HCT116 (cell line): ENCODE measurements around the gene MOB3B. TPM values are rescaled to one million over a fixed set of nuclear protein-coding genes. Genes with fewer than 3 reads are reported as not detected.

Experiments
- ATAC-seq: fragments of 200-7000 bp; cut with Tn5 transposase; 2 replicates; pipeline ENCODE4 v1.9.1; 2020; ENCODE audit warnings: mild to moderate bottlenecking, moderate library complexity
- BruUV-seq: library from RNA; stranded (reverse); fragments of 400-500 nt; replicated peaks from 2 replicates; lab custom pipeline; 2021; lab: Mats Ljungman, UMichigan
- CTCF ChIA-PET: fragments of 300-600 bp; sonication (Branson Sonifier 250); formaldehyde crosslinking; loops from one replicate; lab custom pipeline; 2021; ENCODE audit warnings: antibody characterized with exemption; lab: Charles Lee
- POLR2A ChIA-PET: fragments of 300-600, 350-600 bp; sonication (Branson Sonifier 250); formaldehyde crosslinking; loops from one replicate; lab custom pipeline; 2021; ENCODE audit warnings: antibody characterized with exemption; lab: Charles Lee
- RAD21 ChIA-PET, 2 experiments: fragments of 300-600 bp; sonication (Branson Sonifier 250); formaldehyde crosslinking; loops; one replicate each; lab custom pipeline; 2023; ENCODE audit warnings: low total read pairs in 2 of 2; ENCODE audit not compliant: uncharacterized antibody in 2 of 2, unreplicated experiment in 2 of 2, low non-redundant PET in 1 of 2; lab: Charles Lee
- DNase-seq: peaks from one replicate; pipeline ENCODE4 v3.0.0-alpha.2; 2010; ENCODE audit warnings: low read depth, low spot score
- H2AFZ ChIP-seq: fragments of 200-600 bp; shearing (Covaris generic), sonication (generic); 2 replicates; pipeline ENCODE4 v1.6.1; 2017; ENCODE audit warnings: low read depth, mixed run types, mixed read lengths, antibody characterized with exemption, low read length; ENCODE audit not compliant: poor library complexity, severe bottlenecking
- H3K27ac ChIP-seq: 2 replicates; pipeline ENCODE4 v1.5.1; 2012; ENCODE audit warnings: low read depth, low read length
- H3K27me3 ChIP-seq: fragments of 200-600 bp; sonication (generic); 2 replicates; pipeline ENCODE4 v1.6.1; 2016; ENCODE audit warnings: mixed run types, low read length, mixed read lengths; ENCODE audit not compliant: insufficient read depth
- H3K36me3 ChIP-seq, 2 experiments: fragments of 200-500 bp in 1 of 2; fragments of 200-600 bp in 1 of 2; sonication (Bioruptor generic) in 1 of 2; sonication (generic) in 1 of 2; 2 replicates each; pipeline versions ENCODE4 v1.5.1 to v1.6.1; 2014 to 2016; ENCODE audit warnings: low read length in 2 of 2, inconsistent platforms in 1 of 2, mixed read lengths in 1 of 2, mixed run types in 1 of 2; ENCODE audit not compliant: insufficient read depth in 2 of 2, control insufficient read depth in 1 of 2
- H3K4me1 ChIP-seq, 2 experiments: fragments of 200-600 bp in 1 of 2; sonication (generic) in 1 of 2; 2 replicates each; pipeline versions ENCODE4 v1.5.1 to v1.6.1; 2012 to 2017; ENCODE audit warnings: low read length in 2 of 2, inconsistent platforms in 1 of 2, mild to moderate bottlenecking in 1 of 2, mixed read lengths in 1 of 2, mixed run types in 1 of 2, moderate library complexity in 1 of 2; ENCODE audit not compliant: insufficient read depth in 2 of 2, control insufficient read depth in 1 of 2
- H3K4me2 ChIP-seq: fragments of 200-600 bp; sonication (generic); 2 replicates; pipeline ENCODE4 v1.6.1; 2017; ENCODE audit warnings: mixed run types, low read length, mixed read lengths
- H3K4me3 ChIP-seq, 2 experiments: fragments of 200-600 bp in 1 of 2; sonication (generic) in 1 of 2; replicated peaks in 1 of 2; 2 replicates each; pipeline ENCODE4 v1.5.1; 2011 to 2016; ENCODE audit warnings: low read length in 2 of 2, control low read depth in 1 of 2, low read depth in 1 of 2, mild to moderate bottlenecking in 1 of 2, mixed read lengths in 1 of 2, mixed run types in 1 of 2
- H3K79me2 ChIP-seq: fragments of 200-600 bp; sonication (generic); 2 replicates; pipeline ENCODE4 v1.6.1; 2017; ENCODE audit warnings: mild to moderate bottlenecking, mixed run types, low read length, moderate library complexity, mixed read lengths; ENCODE audit not compliant: insufficient read depth
- H3K9ac ChIP-seq: fragments of 200-600 bp; sonication (generic); 2 replicates; pipeline ENCODE4 v1.6.1; 2016; ENCODE audit warnings: low read length, mixed read lengths
- H3K9me2 ChIP-seq: fragments of 200-600 bp; sonication (generic), shearing (Covaris generic); 2 replicates; pipeline ENCODE4 v1.6.1; 2017; ENCODE audit warnings: mixed run types, mild to moderate bottlenecking, moderate library complexity; ENCODE audit not compliant: insufficient read depth
- H3K9me3 ChIP-seq, 2 experiments: fragments of 200-500 bp in 1 of 2; fragments of 200-600 bp in 1 of 2; sonication (Bioruptor generic) in 1 of 2; sonication (generic) in 1 of 2; 2 replicates each; pipeline ENCODE4 v1.6.1; 2014 to 2017; ENCODE audit warnings: low read length in 2 of 2, mixed read lengths in 2 of 2, inconsistent platforms in 1 of 2, low read depth in 1 of 2, mild to moderate bottlenecking in 1 of 2, mixed run types in 1 of 2, moderate library complexity in 1 of 2; ENCODE audit not compliant: control insufficient read depth in 1 of 2, insufficient read depth in 1 of 2
- H4K20me1 ChIP-seq: fragments of 200-600 bp; sonication (generic), shearing (Covaris generic); 2 replicates; pipeline ENCODE4 v1.6.1; 2017; ENCODE audit warnings: mixed run types, mild to moderate bottlenecking, moderate library complexity; ENCODE audit not compliant: insufficient read depth
- ATF3 ChIP-seq: IDR thresholded peaks from 2 replicates; pipeline ENCODE4 v1.6.1; 2012
- CBX3 ChIP-seq: IDR thresholded peaks from 2 replicates; pipeline ENCODE4 v1.6.1; 2012; ENCODE audit warnings: low read depth
- CEBPB ChIP-seq: IDR thresholded peaks from 2 replicates; pipeline ENCODE4 v1.6.1; 2012; ENCODE audit warnings: low read depth
- CTCF ChIP-seq, 3 experiments: fragments of 200-600 bp in 1 of 3; sonication (generic) in 1 of 3; IDR thresholded peaks in 2 of 3; conservative IDR thresholded peaks in 1 of 3; 2 replicates each; pipeline ENCODE4 v1.5.1; 2012 to 2017; ENCODE audit warnings: low read depth in 2 of 3, low read length in 2 of 3, antibody characterized with exemption in 1 of 3, borderline replicate concordance in 1 of 3, control low read depth in 1 of 3, mild to moderate bottlenecking in 1 of 3, mixed read lengths in 1 of 3, mixed run types in 1 of 3, moderate library complexity in 1 of 3; ENCODE audit not compliant: insufficient read depth in 1 of 3
- EGR1 ChIP-seq: IDR thresholded peaks from 2 replicates; pipeline ENCODE4 v1.6.1; 2012; ENCODE audit warnings: low read depth
- ELF1 ChIP-seq: IDR thresholded peaks from 2 replicates; pipeline ENCODE4 v1.6.1; 2012; ENCODE audit warnings: low read depth, borderline replicate concordance
- EZH2 ChIP-seq: fragments of 200-600 bp; sonication (generic); IDR thresholded peaks from 2 replicates; pipeline ENCODE4 v1.6.1; 2017; ENCODE audit warnings: antibody characterized with exemption, mixed run types
- EZH2phosphoT487 ChIP-seq: fragments of 200-600 bp; IDR thresholded peaks from 2 replicates; pipeline ENCODE4 v1.6.1; 2018; ENCODE audit warnings: antibody characterized with exemption, borderline replicate concordance
- FOSL1 ChIP-seq: IDR thresholded peaks from 2 replicates; pipeline ENCODE4 v1.6.1; 2012; ENCODE audit warnings: low read depth
- MAX ChIP-seq: IDR thresholded peaks from 2 replicates; pipeline ENCODE4 v1.6.1; 2012
- RAD21 ChIP-seq: IDR thresholded peaks from 2 replicates; pipeline ENCODE4 v1.6.1; 2012; ENCODE audit warnings: low read depth, mild to moderate bottlenecking
- REST ChIP-seq: IDR thresholded peaks from 2 replicates; pipeline ENCODE4 v1.6.1; 2012; ENCODE audit warnings: low read depth
- SIN3A ChIP-seq: IDR thresholded peaks from 2 replicates; pipeline ENCODE4 v1.6.1; 2012; ENCODE audit warnings: low read depth
- SP1 ChIP-seq: IDR thresholded peaks from 2 replicates; pipeline ENCODE4 v1.6.1; 2012; ENCODE audit warnings: low read depth
- SRF ChIP-seq: IDR thresholded peaks from 2 replicates; pipeline ENCODE4 v1.6.1; 2012; ENCODE audit warnings: low read depth
- TCF7L2 ChIP-seq: IDR thresholded peaks from 2 replicates; pipeline ENCODE4 v1.7.0; 2011; ENCODE audit warnings: borderline replicate concordance, inconsistent platforms; ENCODE audit not compliant: insufficient read depth, insufficient read length; ENCODE audit errors: extremely low read depth
- YY1 ChIP-seq: IDR thresholded peaks from 2 replicates; pipeline ENCODE4 v1.6.1; 2011; ENCODE audit warnings: low read length, low read depth, moderate library complexity, mild to moderate bottlenecking; ENCODE audit not compliant: insufficient replicate concordance; ENCODE audit errors: extremely low read depth
- ZBTB33 ChIP-seq: IDR thresholded peaks from 2 replicates; pipeline ENCODE4 v1.6.1; 2011; ENCODE audit warnings: mild to moderate bottlenecking, low read length, moderate library complexity; ENCODE audit not compliant: insufficient replicate concordance; ENCODE audit errors: extremely low read depth
- ZFX ChIP-seq: fragments of 450-650 bp; IDR thresholded peaks from 2 replicates; pipeline ENCODE4 v1.6.1; 2017
- ZNF274 ChIP-seq: fragments of 200-500 bp; sonication (Bioruptor generic); IDR thresholded peaks from 2 replicates; pipeline ENCODE4 v1.6.1; 2014; ENCODE audit warnings: mild to moderate bottlenecking, low read depth, low read length, inconsistent platforms
- intact Hi-C: fragments of 100-400 bp; cut with micrococcal nuclease; formaldehyde crosslinking; loops from 2 replicates; pipeline ENCODE4 v1.10.0; 2022
- total RNA-seq: library from RNA; stranded (reverse); gene quantifications from one replicate; pipeline ENCODE4 v1.2.1, GENCODE V29; 2021; ENCODE audit not compliant: unreplicated experiment

MOB3B gene
- total RNA-seq, 1 experiment from 2014 or later: 1.2 TPM

GRCh38 chr9:27431543-27432147, 98.0 kb downstream of the MOB3B start:
- POLR2A ChIA-PET: no interaction called here
- RAD21 ChIA-PET: no interaction called here
- Histone ChIP-seq H4K20me1 (no peaks in the 10 kb centered on the region), H3K4me3 (no peak overlapping the region), H3K9me3 (no peaks in the 10 kb centered on the region), H3K4me1 (peaks cover 8 to 13% of the 10 kb centered on the region in 2 experiments; a peak in 3 of 4 replicates), H3K27me3 (no peaks in the 10 kb centered on the region), H3K9me2 (no peaks in the 10 kb centered on the region), H3K9ac (no peak overlapping the region), H2AFZ (no peak overlapping the region), H3K27ac (no peak overlapping the region), H3K79me2 (no peaks in the 10 kb centered on the region), H3K36me3 (no peaks in the 10 kb centered on the region), H3K4me2 (no peak overlapping the region)
- CTCF ChIA-PET: no interaction called here
- intact Hi-C loops: no loop called here
- no peak for ATAC-seq
- no TSS peak for BruUV-seq
- TF ChIP-seq SRF (no peak), EGR1 (no peak), ATF3 (no peak), RAD21 (no peak), ZBTB33 (no peak), SP1 (no peak), ZNF274 (no peak), YY1 (no peak), FOSL1 (no peak), TCF7L2 (no peak), EZH2phosphoT487 (no peak), REST (no peak), CEBPB (no peak), MAX (no peak), EZH2 (no peak), SIN3A (no peak), ELF1 (no peak), CTCF (IDR thresholded peaks at IDR 0.05 in 2 of 3, conservative IDR thresholded peaks at IDR 0.05 in 1 of 3; ENCODE audit: borderline replicate concordance in 1 of 3, insufficient read depth in 1 of 3, low read depth in 2 of 3, low read length in 2 of 3) (no peak), ZFX (no peak), CBX3 (no peak)
- DNase-seq: no peak
